Activated T-cell treated with anti-CD3 and anti-CD28 coated beads, Interleukin-2, amount 50 U/mL, for 72 hours (primary cell): Measurements from ENCODE around the gene ANKK1. TPM values are rescaled to one million over a fixed set of nuclear protein-coding genes. Genes with fewer than 3 reads are reported as not detected.

Source experiments
- total RNA-seq, 2 donors: library from RNA; stranded (reverse); gene quantifications; one replicate each; pipeline ENCODE4 v1.2.3, GENCODE V29; 2022

The ANKK1 gene
- total RNA-seq, 2 donors from 2014 or later, result 0.12 to 0.79 TPM

Other genes with a start within 250 kb of the ANKK1 start
- gene TTC12, start 73.2 kb upstream of the ANKK1 start, total RNA-seq, result 10 to 100 TPM; 11.4 to 17.4 TPM
- under 1 TPM; 0.12 to 0.30 TPM for gene DRD2, start 87.6 kb downstream of the ANKK1 start, total RNA-seq